ENCODE data around the gene MTUS2.

DNA sequence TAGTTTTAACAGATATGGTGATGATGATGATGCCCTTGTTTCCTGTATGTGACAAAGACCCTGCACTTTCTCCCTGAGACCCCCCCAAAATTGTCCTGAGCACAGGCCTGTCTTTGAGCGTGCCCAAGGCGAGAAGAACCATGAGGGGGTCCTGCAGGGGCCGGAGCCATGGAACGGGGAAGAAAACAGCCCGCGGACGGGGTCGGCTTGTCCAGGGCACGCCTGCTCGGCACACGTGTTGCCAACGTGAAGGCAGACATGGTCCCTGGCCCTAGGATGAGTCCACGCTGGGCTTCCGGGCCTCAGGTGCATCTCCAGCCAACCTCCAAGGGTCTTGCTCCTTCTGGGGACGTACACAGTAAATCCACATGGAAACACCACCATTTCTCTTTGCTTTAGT lies 684.6 kb downstream of the MTUS2 start:
- TF ChIP-seq, protein P1, sequence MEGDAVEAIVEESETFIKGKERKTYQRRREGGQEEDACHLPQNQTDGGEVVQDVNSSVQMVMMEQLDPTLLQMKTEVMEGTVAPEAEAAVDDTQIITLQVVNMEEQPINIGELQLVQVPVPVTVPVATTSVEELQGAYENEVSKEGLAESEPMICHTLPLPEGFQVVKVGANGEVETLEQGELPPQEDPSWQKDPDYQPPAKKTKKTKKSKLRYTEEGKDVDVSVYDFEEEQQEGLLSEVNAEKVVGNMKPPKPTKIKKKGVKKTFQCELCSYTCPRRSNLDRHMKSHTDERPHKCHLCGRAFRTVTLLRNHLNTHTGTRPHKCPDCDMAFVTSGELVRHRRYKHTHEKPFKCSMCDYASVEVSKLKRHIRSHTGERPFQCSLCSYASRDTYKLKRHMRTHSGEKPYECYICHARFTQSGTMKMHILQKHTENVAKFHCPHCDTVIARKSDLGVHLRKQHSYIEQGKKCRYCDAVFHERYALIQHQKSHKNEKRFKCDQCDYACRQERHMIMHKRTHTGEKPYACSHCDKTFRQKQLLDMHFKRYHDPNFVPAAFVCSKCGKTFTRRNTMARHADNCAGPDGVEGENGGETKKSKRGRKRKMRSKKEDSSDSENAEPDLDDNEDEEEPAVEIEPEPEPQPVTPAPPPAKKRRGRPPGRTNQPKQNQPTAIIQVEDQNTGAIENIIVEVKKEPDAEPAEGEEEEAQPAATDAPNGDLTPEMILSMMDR (IDR thresholded peaks at IDR 0.05; ENCODE audit: poor library complexity) = no peak
- no peak for TF ChIP-seq EZH2 (IDR thresholded peaks at IDR 0.05; ENCODE audit: borderline replicate concordance)
- no peak for TF ChIP-seq EZH2phosphoT487 (IDR thresholded peaks at IDR 0.05; ENCODE audit: low read depth, severe bottlenecking, unreplicated experiment)

Measured in hepatocyte (in vitro differentiated cells).